HG02970 (cell line): Measurements from ENCODE around the gene HEATR1.
"Not testable (repeated sequence)": the region's sequence is repeated elsewhere in the genome, so short reads cannot be mapped to it uniquely, and the experiment has no call there.

Experiments
- ATAC-seq: cut with Tn5 transposase; IDR thresholded peaks from one replicate; pipeline ENCODE4 v1.9.1; 2021; ENCODE audit warnings: mild to moderate bottlenecking, moderate library complexity, moderate number of reproducible peaks; ENCODE audit not compliant: unreplicated experiment, low FRiP score

HEATR1 gene

GRCh38 chr1:236590553-236591150 is 13.7 kb downstream of the HEATR1 start:
- ATAC-seq: no peak

DNA sequence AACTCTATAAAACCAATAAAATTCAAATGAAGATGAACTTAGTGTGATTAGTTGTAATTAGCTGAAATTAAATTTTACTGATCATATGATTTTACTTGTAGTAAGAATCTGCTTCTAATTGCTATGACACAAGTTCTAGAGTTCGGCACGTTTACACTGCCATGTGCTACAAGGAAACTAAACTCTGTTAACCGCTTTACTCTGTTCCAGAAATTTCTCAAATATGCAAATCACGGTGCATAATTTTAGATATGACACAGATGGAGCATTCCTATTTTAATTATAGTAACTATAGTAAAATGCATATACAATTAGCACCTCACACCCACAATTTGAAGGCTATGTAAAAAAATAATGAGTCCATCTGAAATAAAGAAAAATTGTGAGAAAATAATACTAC is 14.8 kb downstream of the HEATR1 start:
- ATAC-seq: no peak

DNA sequence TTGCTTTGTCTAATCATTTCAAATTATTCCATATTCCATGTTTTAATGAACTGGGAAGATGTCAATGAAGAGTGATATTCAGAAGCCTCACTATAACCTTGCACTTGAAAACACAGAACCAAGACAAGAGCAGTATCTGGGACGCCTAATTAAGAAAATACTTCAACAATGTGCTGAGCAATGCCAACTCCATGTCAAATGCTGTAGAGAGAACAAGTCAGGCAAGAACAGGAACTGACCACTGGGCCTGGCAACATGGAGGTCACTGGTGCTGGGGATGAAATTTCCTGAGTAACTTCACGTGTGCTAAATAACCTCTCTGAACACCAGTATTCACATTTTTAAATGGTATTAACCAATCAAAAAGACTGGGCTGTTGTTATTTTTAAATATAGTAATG is 22.8 kb downstream of the HEATR1 start:
- no peak for ATAC-seq

DNA sequence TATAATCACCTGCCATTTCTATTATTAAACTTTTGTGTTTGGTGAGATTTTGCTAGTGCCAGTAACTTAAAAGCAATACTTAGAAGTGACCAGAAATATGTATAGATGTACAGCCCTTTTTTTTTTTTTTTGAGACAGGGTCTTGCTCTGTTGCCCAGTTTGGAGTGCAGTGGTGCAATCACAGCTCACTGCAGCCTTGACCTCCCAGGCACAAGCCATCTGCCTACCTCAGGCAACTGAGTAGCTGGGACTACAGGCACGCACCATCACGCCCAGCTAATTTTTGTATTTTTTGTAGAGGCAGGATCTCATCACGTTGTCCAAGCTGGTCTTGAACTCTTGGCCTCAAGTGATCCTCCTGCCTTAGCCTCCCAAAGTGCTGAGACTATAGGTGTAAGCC is 23.9 kb downstream of the HEATR1 start:
- not testable (repeated sequence) for ATAC-seq

- no peak for ATAC-seq
These were observed 25.7 kb downstream of the HEATR1 start for GRCh38 chr1:236578661-236579060.

DNA sequence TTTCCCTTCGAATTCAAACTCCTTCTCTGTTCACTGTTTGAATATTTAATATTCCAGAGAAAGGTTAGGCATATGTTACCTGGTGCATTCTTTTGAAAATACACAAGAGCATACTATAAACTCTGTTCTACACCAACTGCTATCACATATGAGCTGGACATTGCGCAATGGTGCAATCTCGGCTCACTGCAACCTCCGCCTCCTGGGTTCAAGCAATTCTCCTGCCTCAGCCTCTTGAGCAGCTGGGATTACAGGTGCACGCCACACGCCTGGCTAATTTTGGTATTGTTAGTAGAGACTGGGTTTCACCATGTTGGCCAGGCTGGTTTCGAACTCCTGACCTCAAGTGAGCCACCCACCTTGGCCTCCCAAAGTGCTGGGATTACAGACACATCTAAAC is 27.3 kb downstream of the HEATR1 start:
- not testable (repeated sequence) for ATAC-seq

GRCh38 chr1:236576004-236576403 is 28.3 kb downstream of the HEATR1 start:
- no peak for ATAC-seq

DNA sequence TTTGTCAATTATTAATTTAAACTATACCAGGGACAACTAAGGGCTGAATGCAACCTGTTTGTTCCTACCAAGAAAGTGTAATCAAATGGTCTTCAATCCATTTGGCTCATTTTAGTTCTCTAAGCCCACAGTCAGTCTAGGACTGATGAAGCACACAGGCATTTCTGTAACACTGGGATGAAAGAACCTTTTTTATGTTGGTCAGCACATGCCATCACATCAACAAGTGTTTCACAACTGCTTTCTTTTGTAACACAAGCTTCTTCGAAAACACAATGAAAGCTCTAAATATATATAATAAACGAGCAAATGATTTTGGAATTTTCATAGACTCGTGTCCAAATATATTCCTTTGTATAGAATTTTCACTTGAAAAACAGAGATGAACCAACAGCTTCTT is 28.8 kb downstream of the HEATR1 start:
- no peak for ATAC-seq

GRCh38 chr1:236568285-236568894 is 35.9 kb downstream of the HEATR1 start:
- ATAC-seq: no peak

GRCh38 chr1:236565530-236565929 is 38.8 kb downstream of the HEATR1 start:
- ATAC-seq: no peak

- no peak for ATAC-seq
These were observed 42.3 kb downstream of the HEATR1 start for GRCh38 chr1:236561976-236562375.

- no peak for ATAC-seq
These were observed 44.0 kb downstream of the HEATR1 start for GRCh38 chr1:236560213-236560771.

- ATAC-seq: no peak
These were observed 45.5 kb downstream of the HEATR1 start for GRCh38 chr1:236558846-236559245.

- no peak for ATAC-seq
These were observed 46.2 kb downstream of the HEATR1 start for GRCh38 chr1:236558081-236558480.

- ATAC-seq: no peak
These were observed 47.7 kb downstream of the HEATR1 start for GRCh38 chr1:236556606-236557005.

DNA sequence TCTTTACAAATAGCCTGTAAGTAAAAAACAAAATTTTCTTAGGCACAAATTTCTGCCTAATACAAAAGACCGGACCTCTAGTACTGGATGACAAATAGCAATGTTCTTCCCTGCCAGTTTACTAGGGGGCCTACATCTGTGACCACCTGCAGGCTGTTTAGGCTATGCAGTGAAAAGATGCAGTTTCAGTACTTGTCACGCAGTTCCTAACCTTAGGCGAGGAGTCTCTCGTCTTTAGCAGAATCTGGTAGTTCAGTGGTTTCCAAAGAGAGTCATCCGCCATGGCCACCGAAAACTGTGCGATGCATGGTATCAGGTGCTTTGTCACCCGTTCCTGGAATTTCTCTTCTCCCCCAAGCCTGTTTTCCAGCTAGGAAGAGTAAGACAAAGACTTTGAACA is 50.9 kb downstream of the HEATR1 start:
- ATAC-seq: no peak

GRCh38 chr1:236552901-236553300 is 51.4 kb downstream of the HEATR1 start:
- ATAC-seq: no peak

GRCh38 chr1:236552096-236552495 is 52.2 kb downstream of the HEATR1 start:
- no peak for ATAC-seq

DNA sequence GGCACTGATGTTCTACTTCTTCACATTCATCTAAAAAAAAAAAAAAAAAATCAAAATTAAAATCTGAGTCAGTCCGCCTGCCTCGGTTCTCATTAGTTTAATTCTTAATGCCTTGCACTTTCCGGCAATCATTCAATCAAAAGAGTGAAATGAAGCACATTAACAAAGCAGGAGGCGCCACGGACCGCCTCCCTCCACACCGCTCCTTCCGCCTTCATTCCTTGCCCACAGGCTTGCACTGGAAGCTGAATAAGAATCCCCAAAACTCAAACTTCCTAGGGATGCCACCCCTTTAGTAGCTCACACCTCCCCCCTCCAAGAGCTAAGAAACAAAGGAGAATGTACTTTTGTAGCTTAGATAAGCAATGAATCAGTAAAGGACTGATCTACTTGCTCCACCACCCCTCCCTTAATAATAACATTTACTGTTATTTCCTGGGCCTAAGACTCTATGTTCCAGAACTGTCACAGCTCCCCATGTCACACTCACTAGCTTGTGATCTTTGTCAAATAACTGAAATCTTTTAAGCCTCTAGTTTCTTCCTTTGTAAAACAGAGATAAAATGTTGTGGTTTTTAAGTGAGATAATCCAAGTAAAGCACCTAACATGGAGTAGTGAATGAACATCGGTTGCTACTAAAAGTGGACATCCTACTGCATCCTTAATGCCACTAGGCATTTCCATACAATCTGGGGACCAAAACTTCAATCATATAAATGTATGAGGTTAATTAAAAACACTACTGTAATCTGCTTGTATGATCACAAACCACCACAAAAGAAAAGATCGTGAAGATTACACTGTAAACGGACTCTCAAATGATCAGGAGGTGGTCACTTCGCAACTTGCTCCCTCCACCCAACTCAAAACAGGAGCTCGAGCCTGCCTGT is 53.1 kb downstream of the HEATR1 start:
- ATAC-seq: no peak

DNA sequence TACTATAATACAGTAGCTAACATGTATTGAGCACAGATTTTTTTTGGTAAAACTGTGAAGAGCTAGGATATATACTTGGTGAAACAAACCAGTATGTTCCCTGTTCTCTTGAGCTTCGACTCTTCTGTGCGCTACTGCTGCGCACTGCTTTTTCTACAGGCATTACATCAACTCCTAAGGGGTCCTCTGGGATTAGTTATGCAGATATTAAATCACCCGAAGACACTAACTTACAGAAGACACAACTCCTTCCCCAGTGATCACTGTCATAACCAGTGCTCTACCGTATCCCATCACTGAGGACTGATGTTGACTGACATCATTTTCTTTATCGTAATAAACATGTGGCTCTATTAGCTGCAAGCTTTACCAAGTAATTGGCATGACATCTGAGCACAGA is 55.9 kb downstream of the HEATR1 start:
- no peak for ATAC-seq

DNA sequence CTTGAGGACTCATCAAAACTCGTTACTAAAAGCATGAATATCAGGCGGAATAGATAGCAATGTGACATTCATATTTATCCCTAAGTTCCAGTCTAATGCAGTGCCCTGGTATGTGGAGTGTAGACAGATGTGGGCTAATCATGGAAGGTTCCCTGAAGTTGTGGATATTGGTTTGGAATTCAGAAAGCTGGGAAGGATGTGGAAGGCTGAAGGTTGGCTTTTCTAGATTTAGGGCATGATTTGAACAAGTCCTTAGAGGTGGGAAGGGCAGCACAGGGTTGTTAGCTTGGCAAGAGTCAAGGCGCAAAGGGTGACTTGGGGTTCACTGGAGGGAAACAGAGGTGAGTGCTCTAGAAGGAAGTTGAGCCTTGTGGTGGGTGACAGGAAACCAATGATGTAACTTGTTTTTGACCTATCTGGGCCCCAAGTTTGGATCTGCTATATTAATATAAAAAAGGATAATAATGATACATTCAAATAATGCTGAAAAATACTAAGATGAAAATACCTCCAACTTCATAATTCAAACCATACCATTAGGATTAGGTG is 58.6 kb downstream of the HEATR1 start:
- ATAC-seq: no peak
